Hypothalamus (tissue), 51 donors: ENCODE results near the gene DAP3.
"Not testable (repeated sequence)": the region's sequence is repeated elsewhere in the genome, so short reads cannot be mapped to it uniquely, and the experiment has no call there.

ENCODE experiments used
- DNase-seq, 51 donors: peaks; one replicate each; lab custom pipeline; 2025; lab: John Stamatoyannopoulos, UW

DAP3 gene

GRCh38 chr1:155680531-155680930, 8.4 kb upstream of the DAP3 start:
- DNase-seq, result no peak

- no peak for DNase-seq
Measured at GRCh38 chr1:155681776-155682175, 7.1 kb upstream of the DAP3 start.

GRCh38 chr1:155687705-155688323, 1.1 kb upstream of the DAP3 start:
- peak in 13 of 51 donors; percentile 26 to 78 (median 41) for DNase-seq

- DNase-seq, result peak; percentile 70 to 100 (median 91)
Measured at GRCh38 chr1:155688324-155689080, 389 bp upstream of the DAP3 start, which contains the start of gene YY1AP1. TSS of gene YY1AP1 (minus strand) at chr1:155688774. CDS start at chr1:155680436, 8,338 bp downstream.

GRCh38 chr1:155691992-155692528, 3.2 kb downstream of the DAP3 start:
- DNase-seq, result no peak

- no peak for DNase-seq
Measured at GRCh38 chr1:155694167-155694566, 5.3 kb downstream of the DAP3 start.

GRCh38 chr1:155695072-155695471, 6.2 kb downstream of the DAP3 start:
- DNase-seq, result no peak

GRCh38 chr1:155695608-155696007, 6.7 kb downstream of the DAP3 start:
- no peak for DNase-seq

GRCh38 chr1:155696524-155696923, 7.6 kb downstream of the DAP3 start:
- DNase-seq, result no peak

GRCh38 chr1:155697046-155697445, 8.2 kb downstream of the DAP3 start:
- no peak for DNase-seq

GRCh38 chr1:155697616-155698015, 8.7 kb downstream of the DAP3 start:
- not testable (repeated sequence) for DNase-seq

GRCh38 chr1:155698382-155699038, 9.6 kb downstream of the DAP3 start:
- DNase-seq, result no peak

- not testable (repeated sequence) for DNase-seq
Measured at GRCh38 chr1:155699062-155699461, 10.2 kb downstream of the DAP3 start.

GRCh38 chr1:155701675-155702074, 12.8 kb downstream of the DAP3 start:
- not testable (repeated sequence) for DNase-seq

- no peak for DNase-seq
Measured at GRCh38 chr1:155703216-155703615, 14.3 kb downstream of the DAP3 start.

- not testable (repeated sequence) for DNase-seq
Measured at GRCh38 chr1:155704414-155704813, 15.5 kb downstream of the DAP3 start.

GRCh38 chr1:155706139-155706538, 17.2 kb downstream of the DAP3 start:
- DNase-seq, result no peak

- DNase-seq, result no peak
Measured at GRCh38 chr1:155709391-155709790, 20.5 kb downstream of the DAP3 start.

- DNase-seq, result not testable (repeated sequence)
Measured at GRCh38 chr1:155711457-155711856, 22.6 kb downstream of the DAP3 start.

GRCh38 chr1:155712636-155713035, 23.7 kb downstream of the DAP3 start:
- peak in 1 of 51 donors; percentile 21 for DNase-seq

- peak in 1 of 51 donors; percentile 21 for DNase-seq
Measured at GRCh38 chr1:155713075-155713474, 24.2 kb downstream of the DAP3 start.
